IPS DF 6.9 (cell line): ENCODE results near the gene TRIB2.

Experiments
- DNase-seq: peaks from one replicate; pipeline ENCODE4 v3.0.0-alpha.2; 2013; ENCODE audit warnings: low read depth, low spot score
- H3K27ac ChIP-seq: one replicate; pipeline ENCODE4 v1.5.1; 2013; ENCODE audit warnings: low read length, control low read depth
- H3K27me3 ChIP-seq: 2 replicates; pipeline ENCODE4 v1.6.1; 2013; ENCODE audit warnings: mild to moderate bottlenecking, low read length; ENCODE audit not compliant: control insufficient read depth, insufficient read depth
- H3K36me3 ChIP-seq: 2 replicates; pipeline ENCODE4 v1.6.1; 2013; ENCODE audit warnings: low read length; ENCODE audit not compliant: control insufficient read depth, insufficient read depth
- H3K4me1 ChIP-seq: 2 replicates; pipeline ENCODE4 v1.6.1; 2013; ENCODE audit warnings: low read length; ENCODE audit not compliant: control insufficient read depth, insufficient read depth
- H3K4me3 ChIP-seq: 2 replicates; pipeline ENCODE4 v1.5.1; 2013; ENCODE audit warnings: mild to moderate bottlenecking, low read length
- H3K9me3 ChIP-seq: 2 replicates; pipeline ENCODE4 v1.6.1; 2013; ENCODE audit warnings: low read length, inconsistent platforms; ENCODE audit not compliant: control insufficient read depth, insufficient read depth
- WGBS: extraction: QIAGEN DNeasy Blood & Tissue Kit; methylation state at CpG from one replicate; pipeline ENCODE4 v1.1.7; 2013; ENCODE audit warnings: mixed read lengths, missing lambda C conversion rate; ENCODE audit not compliant: insufficient read length, insufficient coverage; 5-methylcytosine and 5-hydroxymethylcytosine counted together

Gene TRIB2

GRCh38 chr2:12778811-12779579, 62.3 kb downstream of the TRIB2 start:
- no peak overlapping the region for H3K27ac ChIP-seq
- peaks cover 4% of the 10 kb centered on the region; the same call in 1 of the 2 replicates for H3K27me3 ChIP-seq
- no peaks in the 10 kb centered on the region for H3K9me3 ChIP-seq
- DNase-seq = no peak
- no CpG with 5 or more reads among the region's 12 CpGs for WGBS
- H3K36me3 ChIP-seq = no peaks in the 10 kb centered on the region
- H3K4me3 ChIP-seq = no peak overlapping the region
- H3K4me1 ChIP-seq = 0 out of 2 replicates have a peak, but pooled peaks cover 2% of the 10 kb centered on the region

DNA sequence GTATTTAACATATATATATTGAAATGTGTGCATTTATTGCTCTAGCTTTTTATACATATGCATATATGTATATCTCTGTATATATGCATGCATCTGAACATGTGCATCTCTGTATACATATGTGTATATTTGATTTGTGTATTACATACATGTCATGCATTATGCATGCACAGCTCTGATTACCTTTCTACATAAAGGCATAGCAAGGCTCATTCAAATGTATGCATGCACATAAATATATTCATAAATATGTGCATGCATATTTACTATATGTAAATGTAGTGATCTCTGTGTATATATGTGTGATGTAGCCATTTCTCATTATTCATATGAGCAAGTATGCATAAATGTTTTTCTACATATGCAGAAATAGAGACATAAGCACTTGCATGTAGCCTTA, 64.6 kb downstream of the TRIB2 start:
- Histone ChIP-seq H3K27me3 (peaks cover 4% of the 10 kb centered on the region; the same call in 1 of the 2 replicates), H3K36me3 (no peaks in the 10 kb centered on the region), H3K4me1 (0 out of 2 replicates have a peak, but pooled peaks cover 2% of the 10 kb centered on the region), H3K27ac (no peak overlapping the region), H3K9me3 (no peaks in the 10 kb centered on the region), H3K4me3 (no peak overlapping the region)
- no peak for DNase-seq

DNA sequence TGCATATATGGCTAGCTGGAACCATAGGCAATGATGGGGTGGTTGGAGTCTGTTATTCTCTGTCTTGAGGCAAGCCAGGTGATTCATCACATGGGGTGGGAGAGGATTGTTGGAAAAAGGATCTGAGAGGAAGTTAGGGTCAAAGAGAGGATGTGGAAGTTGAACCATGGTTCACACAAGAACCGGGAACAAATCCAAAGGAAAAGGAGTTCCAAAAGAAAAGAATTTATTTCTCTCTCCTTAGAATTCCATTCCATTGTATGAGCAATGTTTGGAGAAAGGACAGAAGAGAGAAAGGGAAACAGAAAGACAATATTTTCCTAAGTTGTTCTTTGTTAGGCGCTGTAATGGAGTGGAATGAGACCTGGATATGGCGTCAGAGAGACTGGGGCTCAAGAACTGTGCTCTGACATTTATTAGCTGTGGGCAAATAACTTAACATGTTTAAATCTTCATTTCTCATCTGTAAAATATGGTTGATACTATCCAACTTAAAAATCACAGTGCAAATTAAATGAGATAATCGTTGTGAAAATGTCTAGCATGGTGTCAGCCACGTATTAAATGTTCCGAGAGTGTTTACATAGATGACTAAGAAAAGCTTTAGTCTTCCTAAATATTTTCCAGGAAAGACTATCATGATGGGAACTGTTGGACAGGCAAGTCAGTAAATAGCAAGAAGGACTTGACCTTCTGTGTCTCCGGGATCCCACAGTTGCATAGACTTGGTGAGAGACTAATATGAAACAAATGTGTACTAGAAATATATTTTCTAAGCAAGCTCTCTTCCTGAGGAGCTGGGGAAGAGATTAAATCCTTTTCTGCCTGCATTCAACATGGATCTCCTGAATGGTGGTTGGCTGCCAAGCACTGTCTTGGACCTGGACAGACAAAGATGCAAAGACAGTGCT, 71.4 kb downstream of the TRIB2 start:
- Histone ChIP-seq H3K27ac (no peak overlapping the region), H3K4me3 (no peak overlapping the region), H3K9me3 (no peaks in the 10 kb centered on the region), H3K27me3 (no peaks in the 10 kb centered on the region), H3K4me1 (no peaks in the 10 kb centered on the region), H3K36me3 (no peaks in the 10 kb centered on the region)
- no peak for DNase-seq
- WGBS = no CpG with 5 or more reads among the region's 7 CpGs

GRCh38 chr2:12791906-12792305, 75.2 kb downstream of the TRIB2 start:
- no peak overlapping the region for H3K4me3 ChIP-seq
- no peaks in the 10 kb centered on the region for H3K27me3 ChIP-seq
- no peaks in the 10 kb centered on the region for H3K36me3 ChIP-seq
- no peak overlapping the region for H3K27ac ChIP-seq
- no peaks in the 10 kb centered on the region for H3K9me3 ChIP-seq
- no peak for DNase-seq
- no peaks in the 10 kb centered on the region for H3K4me1 ChIP-seq
- no CpG with 5 or more reads among the region's 3 CpGs for WGBS
